H9 (cell line): ENCODE measurements around the gene ARMC9. TPM values are rescaled to one million over a fixed set of nuclear protein-coding genes. Genes with fewer than 3 reads are reported as not detected.
A peak's percentile ranks its signal among the peaks of the same experiment; 100 is the strongest.

Source experiments
- DNase-seq: peaks from one replicate; pipeline ENCODE4 v3.0.0-alpha.2; 2017
- H2AFZ ChIP-seq: one replicate; pipeline ENCODE4 v1.6.1; 2013; ENCODE audit warnings: mild to moderate bottlenecking, low read length, control low read depth, moderate library complexity
- H2AK5ac ChIP-seq: 2 replicates; pipeline ENCODE4 v1.6.1; 2013; ENCODE audit warnings: low read length, control low read depth, mixed read lengths; ENCODE audit not compliant: insufficient read length
- H2BK120ac ChIP-seq: one replicate; pipeline ENCODE4 v1.6.1; 2013; ENCODE audit warnings: low read depth, mild to moderate bottlenecking, low read length, control low read depth, inconsistent platforms; ENCODE audit not compliant: poor library complexity, severe bottlenecking
- H2BK12ac ChIP-seq: 2 replicates; pipeline ENCODE4 v1.6.1; 2013; ENCODE audit warnings: low read length, control low read depth, mixed read lengths, low read depth; ENCODE audit not compliant: insufficient read length
- H2BK15ac ChIP-seq: 2 replicates; pipeline ENCODE4 v1.6.1; 2013; ENCODE audit warnings: low read depth, low read length, control low read depth
- H2BK20ac ChIP-seq: one replicate; pipeline ENCODE4 v1.6.1; 2013; ENCODE audit warnings: low read depth, mild to moderate bottlenecking, low read length, control low read depth, inconsistent platforms; ENCODE audit not compliant: poor library complexity, severe bottlenecking
- H2BK5ac ChIP-seq: 2 replicates; pipeline ENCODE4 v1.6.1; 2013; ENCODE audit warnings: low read length, control low read depth, mixed read lengths; ENCODE audit not compliant: insufficient read length
- H3K14ac ChIP-seq: 2 replicates; pipeline ENCODE4 v1.6.1; 2013; ENCODE audit warnings: low read length, control low read depth; ENCODE audit not compliant: insufficient read depth
- H3K18ac ChIP-seq: 2 replicates; pipeline ENCODE4 v1.6.1; 2013; ENCODE audit warnings: low read depth, mild to moderate bottlenecking, mixed read lengths, low read length, control low read depth; ENCODE audit not compliant: insufficient read length
- H3K23ac ChIP-seq: 2 replicates; pipeline ENCODE4 v1.6.1; 2013; ENCODE audit warnings: low read length, control low read depth, mixed read lengths, low read depth; ENCODE audit not compliant: insufficient read length
- H3K23me2 ChIP-seq: 2 replicates; pipeline ENCODE4 v1.6.1; 2013; ENCODE audit warnings: low read depth, mild to moderate bottlenecking, mixed read lengths, low read length, control low read depth; ENCODE audit not compliant: insufficient read length, poor library complexity, severe bottlenecking
- H3K27ac ChIP-seq: 2 replicates; pipeline ENCODE4 v1.5.1; 2013; ENCODE audit warnings: low read length, control low read depth, mixed read lengths, low read depth; ENCODE audit not compliant: insufficient read length
- H3K27me3 ChIP-seq: 2 replicates; pipeline ENCODE4 v1.6.1; 2013; ENCODE audit warnings: low read length, control low read depth, inconsistent platforms; ENCODE audit not compliant: insufficient read depth
- H3K4ac ChIP-seq: 2 replicates; pipeline ENCODE4 v1.6.1; 2013; ENCODE audit warnings: low read depth, mild to moderate bottlenecking, control low read depth, inconsistent platforms, low read length, moderate library complexity
- H3K4me1 ChIP-seq: 2 replicates; pipeline ENCODE4 v1.6.1; 2013; ENCODE audit warnings: low read length, control low read depth, inconsistent platforms; ENCODE audit not compliant: insufficient read depth
- H3K4me2 ChIP-seq: 2 replicates; pipeline ENCODE4 v1.6.1; 2013; ENCODE audit warnings: low read length, control low read depth, mixed read lengths; ENCODE audit not compliant: insufficient read length, insufficient read depth
- H3K56ac ChIP-seq: 2 replicates; pipeline ENCODE4 v1.6.1; 2013; ENCODE audit warnings: low read depth, mild to moderate bottlenecking, mixed read lengths, low read length, control low read depth; ENCODE audit not compliant: insufficient read length
- H3K79me1 ChIP-seq: 2 replicates; pipeline ENCODE4 v1.6.1; 2013; ENCODE audit warnings: low read depth, mild to moderate bottlenecking, moderate library complexity, low read length, control low read depth, inconsistent platforms; ENCODE audit not compliant: insufficient read depth, poor library complexity, severe bottlenecking
- H3K79me2 ChIP-seq: 2 replicates; pipeline ENCODE4 v1.6.1; 2013; ENCODE audit warnings: low read length, control low read depth, inconsistent platforms; ENCODE audit not compliant: insufficient read depth
- H3K9ac ChIP-seq: 2 replicates; pipeline ENCODE4 v1.6.1; 2013; ENCODE audit warnings: low read length, control low read depth, mixed read lengths; ENCODE audit not compliant: insufficient read length; ENCODE audit errors: extremely low read depth
- H3K9me3 ChIP-seq: one replicate; pipeline ENCODE4 v1.6.1; 2013; ENCODE audit warnings: low read depth, low read length, inconsistent platforms; ENCODE audit not compliant: control insufficient read depth
- H3T11ph ChIP-seq: one replicate; pipeline ENCODE4 v1.6.1; 2013; ENCODE audit warnings: mild to moderate bottlenecking, low read length, control low read depth, inconsistent platforms
- H4K20me1 ChIP-seq: one replicate; pipeline ENCODE4 v1.6.1; 2013; ENCODE audit not compliant: control insufficient read depth, insufficient read length, insufficient read depth
- H4K5ac ChIP-seq: 2 replicates; pipeline ENCODE4 v1.6.1; 2013; ENCODE audit warnings: low read depth, mild to moderate bottlenecking, mixed read lengths, low read length, control low read depth; ENCODE audit not compliant: insufficient read length
- H4K8ac ChIP-seq: replicated peaks from 2 replicates; pipeline ENCODE4 v1.6.1; 2013; ENCODE audit warnings: low read length, control low read depth, mixed read lengths, low read depth; ENCODE audit not compliant: insufficient read length
- H4K91ac ChIP-seq: 2 replicates; pipeline ENCODE4 v1.6.1; 2013; ENCODE audit warnings: low read depth, mild to moderate bottlenecking, moderate library complexity, mixed read lengths, low read length, control low read depth; ENCODE audit not compliant: insufficient read length
- H3K27ac Mint-ChIP-seq, 3 experiments: 2 replicates in 2 of 3; 3 replicates in 1 of 3; pipeline ENCODE4 v1.8.0; 2020 to 2021; ENCODE audit warnings: mixed read lengths in 3 of 3, mild to moderate bottlenecking in 1 of 3, moderate library complexity in 1 of 3
- H3K27me3 Mint-ChIP-seq: 2 replicates; pipeline ENCODE4 v1.8.0; 2021; ENCODE audit warnings: low read depth, mild to moderate bottlenecking, moderate library complexity, mixed read lengths
- H3K36me3 Mint-ChIP-seq, 3 experiments: 2 replicates in 2 of 3; 3 replicates in 1 of 3; pipeline ENCODE4 v1.8.0; 2020 to 2021; ENCODE audit warnings: low read depth in 3 of 3, mixed read lengths in 3 of 3; ENCODE audit not compliant: insufficient read depth in 1 of 3
- H3K4me1 Mint-ChIP-seq, 2 experiments: 2 replicates each; pipeline ENCODE4 v1.8.0; 2020; ENCODE audit warnings: mixed read lengths in 2 of 2
- H3K4me3 Mint-ChIP-seq, 2 experiments: 2 replicates in 1 of 2; 3 replicates in 1 of 2; pipeline ENCODE4 v1.8.0; 2020 to 2021; ENCODE audit warnings: mild to moderate bottlenecking in 2 of 2, mixed read lengths in 2 of 2, moderate library complexity in 1 of 2
- H3K9me3 Mint-ChIP-seq, 2 experiments: 2 replicates in 1 of 2; 3 replicates in 1 of 2; pipeline ENCODE4 v1.8.0; 2020; ENCODE audit warnings: mild to moderate bottlenecking in 2 of 2, mixed read lengths in 2 of 2, moderate library complexity in 1 of 2
- WGBS: extraction: QIAGEN DNeasy Blood & Tissue Kit; methylation state at CpG from one replicate; pipeline ENCODE4 v1.1.7; 2013; ENCODE audit warnings: missing lambda C conversion rate, low lambda C conversion rate, mixed read lengths; ENCODE audit not compliant: insufficient read length; ENCODE audit errors: extremely low coverage; 5-methylcytosine and 5-hydroxymethylcytosine counted together
- total RNA-seq: library from RNA; stranded (reverse); gene quantifications from 2 replicates; pipeline ENCODE4 v1.2.1, GENCODE V29; 2021
- TF ChIP-seq, protein P1 (sequence below): fragments of 200-600 bp; sonication (generic); conservative IDR thresholded peaks from 3 replicates; pipeline ENCODE4 v1.8.0; 2021; ENCODE audit warnings: antibody characterized with exemption, mild to moderate bottlenecking

ARMC9 gene
- total RNA-seq, 1 experiment from 2014 or later, result 37.6 TPM

DNA sequence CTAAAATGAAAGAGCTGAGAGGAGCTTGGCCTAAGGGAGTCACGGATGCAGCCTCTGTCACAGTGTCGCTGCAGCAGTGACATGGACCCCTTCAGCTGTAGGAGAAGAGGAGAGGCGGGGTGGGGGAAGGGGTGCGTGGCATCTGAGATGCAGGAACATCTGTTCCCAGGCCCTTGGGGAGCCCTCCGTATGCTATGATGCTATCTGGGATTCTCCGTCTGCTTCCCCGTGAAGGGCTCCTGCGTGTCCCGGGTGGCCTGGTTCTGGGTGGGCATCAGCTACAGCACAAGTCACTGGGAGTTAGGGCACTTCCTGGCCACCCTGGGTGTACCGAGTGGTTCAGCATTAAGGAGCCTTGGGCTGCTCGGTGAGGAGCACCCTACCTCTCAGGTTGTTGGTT, 161.5 kb downstream of the ARMC9 start:
- H2AFZ ChIP-seq, result no peak overlapping the region
- no peak overlapping the region for H2BK20ac ChIP-seq
- H3K4me1 Mint-ChIP-seq, result peaks cover 38 to 49% of the 10 kb centered on the region in 2 experiments
- H3K18ac ChIP-seq, result no peak overlapping the region
- H4K20me1 ChIP-seq, result no peaks in the 10 kb centered on the region
- H3K79me1 ChIP-seq, result no peaks in the 10 kb centered on the region
- WGBS, result no CpG with 5 or more reads among the region's 11 CpGs
- no peak overlapping the region for H3K9ac ChIP-seq
- no peak overlapping the region for H2BK12ac ChIP-seq
- no peaks in the 10 kb centered on the region for H3K9me3 Mint-ChIP-seq
- H4K8ac ChIP-seq, result no peak overlapping the region
- no peak overlapping the region for H2BK120ac ChIP-seq
- H4K91ac ChIP-seq, result no peak overlapping the region
- no peak overlapping the region for H3K4me2 ChIP-seq
- H3K27me3 ChIP-seq, result no peaks in the 10 kb centered on the region
- no peak overlapping the region for H3K56ac ChIP-seq
- H3K4ac ChIP-seq, result no peak overlapping the region
- no peak overlapping the region for H2AK5ac ChIP-seq
- no peak overlapping the region for H3T11ph ChIP-seq
- no peak overlapping the region for H3K4me3 Mint-ChIP-seq
- no peaks in the 10 kb centered on the region; the same call in 1 of the 2 replicates for H3K27me3 Mint-ChIP-seq
- H3K79me2 ChIP-seq, result no peaks in the 10 kb centered on the region
- TF ChIP-seq, protein P1, sequence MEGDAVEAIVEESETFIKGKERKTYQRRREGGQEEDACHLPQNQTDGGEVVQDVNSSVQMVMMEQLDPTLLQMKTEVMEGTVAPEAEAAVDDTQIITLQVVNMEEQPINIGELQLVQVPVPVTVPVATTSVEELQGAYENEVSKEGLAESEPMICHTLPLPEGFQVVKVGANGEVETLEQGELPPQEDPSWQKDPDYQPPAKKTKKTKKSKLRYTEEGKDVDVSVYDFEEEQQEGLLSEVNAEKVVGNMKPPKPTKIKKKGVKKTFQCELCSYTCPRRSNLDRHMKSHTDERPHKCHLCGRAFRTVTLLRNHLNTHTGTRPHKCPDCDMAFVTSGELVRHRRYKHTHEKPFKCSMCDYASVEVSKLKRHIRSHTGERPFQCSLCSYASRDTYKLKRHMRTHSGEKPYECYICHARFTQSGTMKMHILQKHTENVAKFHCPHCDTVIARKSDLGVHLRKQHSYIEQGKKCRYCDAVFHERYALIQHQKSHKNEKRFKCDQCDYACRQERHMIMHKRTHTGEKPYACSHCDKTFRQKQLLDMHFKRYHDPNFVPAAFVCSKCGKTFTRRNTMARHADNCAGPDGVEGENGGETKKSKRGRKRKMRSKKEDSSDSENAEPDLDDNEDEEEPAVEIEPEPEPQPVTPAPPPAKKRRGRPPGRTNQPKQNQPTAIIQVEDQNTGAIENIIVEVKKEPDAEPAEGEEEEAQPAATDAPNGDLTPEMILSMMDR, result no peak
- no peak overlapping the region for H3K23ac ChIP-seq
- no peak overlapping the region for H3K27ac ChIP-seq
- DNase-seq, result no peak
- H2BK5ac ChIP-seq, result no peak overlapping the region
- H3K14ac ChIP-seq, result no peak overlapping the region
- no peak overlapping the region for H4K5ac ChIP-seq
- H3K4me1 ChIP-seq, result peaks cover 2% of the 10 kb centered on the region; the same call in 1 of the 2 replicates
- no peaks in the 10 kb centered on the region for H3K23me2 ChIP-seq
- no peaks in the 10 kb centered on the region for H3K9me3 ChIP-seq
- H3K27ac Mint-ChIP-seq, result peak overlapping the region in 2 of 3 experiments; percentile 27 to 57; a peak in 2 of 7 replicates
- H2BK15ac ChIP-seq, result no peak overlapping the region
- peaks cover 3 to 9% (median 5%) of the 10 kb centered on the region in 3 experiments; a peak in 5 of 7 replicates for H3K36me3 Mint-ChIP-seq
